Occipital lobe (tissue), 2 donors: ENCODE results near the gene TMEM14A. TPM values are rescaled to one million over a fixed set of nuclear protein-coding genes. Genes with fewer than 3 reads are reported as not detected.
"Not testable (repeated sequence)": the region's sequence is repeated elsewhere in the genome, so short reads cannot be mapped to it uniquely, and the experiment has no call there.

Source experiments
- DNase-seq: peaks from one replicate; lab custom pipeline; 2025; lab: John Stamatoyannopoulos, UW
- total RNA-seq: library from RNA; depleted of rRNA; stranded (reverse); fragments of >200 nt; gene quantifications from one replicate; pipeline ENCODE4 v1.2.3, GENCODE V29; 2014

The TMEM14A gene
- total RNA-seq, 1 donor from 2014 or later, result 104 TPM

DNA sequence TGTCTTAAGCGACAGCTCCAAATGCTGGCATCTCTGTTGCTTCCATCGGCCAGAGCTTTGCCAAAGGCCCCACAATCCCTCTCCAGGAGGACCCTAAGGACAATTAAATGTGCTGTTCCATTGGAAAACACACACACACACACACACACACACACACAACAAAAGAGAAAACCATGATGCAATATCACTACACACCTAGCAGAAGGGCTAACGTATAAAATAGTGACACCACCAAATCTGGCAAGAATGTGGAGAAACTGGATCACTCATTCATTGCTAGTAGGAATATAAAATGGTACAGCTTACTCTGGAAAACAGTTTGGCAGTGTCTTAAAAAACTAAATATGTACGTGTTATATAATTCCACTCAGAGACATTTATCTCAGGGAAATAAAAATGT lies 13.0 kb upstream of the TMEM14A start:
- DNase-seq, result no peak

DNA sequence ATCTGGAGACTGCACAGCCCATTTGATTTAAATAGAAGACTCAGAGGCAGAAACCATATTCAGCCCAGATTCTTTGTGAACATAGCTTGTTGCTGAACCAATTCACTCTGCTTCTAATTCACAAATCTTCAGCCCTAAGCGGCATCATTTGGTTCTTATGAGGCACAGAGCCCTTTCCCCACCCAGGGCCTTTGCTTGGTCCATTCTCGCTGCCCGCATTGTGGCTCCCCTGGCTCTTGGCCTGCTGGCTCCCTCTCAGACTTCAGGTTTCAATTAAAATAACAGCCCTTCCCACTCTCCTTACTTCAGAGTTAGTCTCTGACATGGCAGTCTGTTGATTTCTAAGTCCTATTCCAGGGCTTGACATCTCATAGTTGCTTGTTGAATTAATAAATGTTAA lies 9.4 kb upstream of the TMEM14A start:
- no peak for DNase-seq

- no peak for DNase-seq
These were observed 8.9 kb upstream of the TMEM14A start for GRCh38 chr6:52662031-52662430.

- peak; percentile 33 for DNase-seq
These were observed 7.6 kb upstream of the TMEM14A start for GRCh38 chr6:52663120-52663935.

DNA sequence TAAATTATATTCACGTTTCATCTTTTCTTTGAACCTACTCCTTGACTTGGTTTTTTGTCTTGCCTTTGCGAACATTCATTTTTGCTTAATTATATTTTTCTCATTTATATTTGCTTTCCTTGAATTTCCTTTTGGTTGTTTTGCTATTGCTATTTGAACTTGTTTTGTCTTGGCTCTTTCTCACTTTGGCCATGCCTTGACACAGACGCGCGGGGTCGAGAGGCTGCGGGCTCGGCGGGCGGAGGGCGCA lies 7.1 kb upstream of the TMEM14A start:
- DNase-seq, result no peak

- peak; percentile 84 for DNase-seq
These were observed 6.5 kb upstream of the TMEM14A start for GRCh38 chr6:52664186-52664990.

GRCh38 chr6:52664991-52665686 lies 5.8 kb upstream of the TMEM14A start:
- no peak for DNase-seq

DNA sequence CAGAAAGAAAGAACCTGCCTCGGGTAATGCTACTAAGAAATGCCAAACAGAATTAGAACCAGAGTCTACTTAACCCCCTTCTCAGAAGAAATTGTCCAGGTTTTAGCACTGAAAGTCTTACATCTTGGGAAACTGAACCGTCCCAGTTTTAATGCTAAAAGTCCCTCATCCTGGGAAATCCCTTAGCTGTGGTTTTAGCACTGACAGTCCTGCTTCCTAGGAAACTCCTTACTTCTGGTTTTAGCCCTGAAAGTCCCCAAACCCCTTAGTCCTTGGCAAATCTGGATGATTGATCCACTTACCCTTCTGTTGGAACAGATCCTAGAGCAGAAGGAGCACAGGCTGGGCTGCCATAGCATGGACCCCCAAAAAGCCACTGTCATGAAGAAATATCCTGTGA lies 4.8 kb upstream of the TMEM14A start:
- DNase-seq, result no peak

GRCh38 chr6:52666523-52666922 lies 4.4 kb upstream of the TMEM14A start:
- no peak for DNase-seq

GRCh38 chr6:52667572-52667971 lies 3.3 kb upstream of the TMEM14A start:
- no peak for DNase-seq

GRCh38 chr6:52671676-52672075 lies 763 bp downstream of the TMEM14A start:
- no peak for DNase-seq

DNA sequence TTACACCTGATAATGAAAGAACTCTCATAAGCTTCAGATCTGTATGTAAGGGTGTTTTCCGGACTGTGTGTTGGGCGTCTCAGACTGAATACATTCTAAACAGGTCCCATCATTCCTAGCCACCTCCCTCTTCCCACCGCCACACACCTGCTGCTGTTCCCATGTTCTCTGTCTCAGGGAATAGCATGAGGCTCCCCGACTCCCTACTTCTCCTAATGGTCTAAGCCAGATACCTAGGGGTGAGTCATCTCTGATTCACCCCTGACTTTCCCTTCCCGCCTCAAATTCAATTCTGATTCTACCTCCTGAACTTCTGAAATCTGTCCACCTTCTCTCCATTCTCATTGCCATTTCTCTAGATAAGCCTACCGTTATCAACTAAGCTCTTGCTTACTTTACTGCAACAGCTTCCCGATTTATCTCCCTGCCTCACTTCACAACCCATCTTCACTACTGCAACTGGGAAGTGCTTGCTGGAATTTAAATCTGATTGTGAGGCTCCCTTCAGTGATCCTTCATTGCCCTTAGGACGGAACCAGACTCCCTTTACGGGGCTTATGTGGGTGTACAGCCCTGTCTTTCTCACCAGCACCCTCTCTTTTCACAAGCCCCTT lies 1.6 kb downstream of the TMEM14A start:
- no peak for DNase-seq

DNA sequence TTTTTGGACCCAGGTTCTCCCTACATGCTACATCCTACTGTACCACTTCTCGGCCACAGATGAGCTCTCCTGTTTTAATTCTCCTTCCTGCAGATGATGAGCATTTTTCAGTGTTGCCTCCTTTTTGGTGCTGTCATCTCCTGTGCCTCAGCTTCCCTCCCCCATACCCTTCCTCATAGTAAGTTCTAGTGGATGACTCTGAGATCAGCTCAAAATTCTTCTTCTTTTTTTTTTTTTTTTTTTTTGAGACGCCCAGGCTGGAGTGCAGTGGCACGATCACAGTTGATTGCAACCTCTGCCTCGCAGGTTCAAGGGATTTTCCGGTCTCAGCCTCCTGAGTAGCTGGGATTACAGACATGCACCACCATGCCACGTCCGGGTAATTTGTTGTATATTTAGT lies 3.8 kb downstream of the TMEM14A start:
- no peak for DNase-seq

GRCh38 chr6:52675372-52675771 lies 4.5 kb downstream of the TMEM14A start:
- DNase-seq, result no peak

DNA sequence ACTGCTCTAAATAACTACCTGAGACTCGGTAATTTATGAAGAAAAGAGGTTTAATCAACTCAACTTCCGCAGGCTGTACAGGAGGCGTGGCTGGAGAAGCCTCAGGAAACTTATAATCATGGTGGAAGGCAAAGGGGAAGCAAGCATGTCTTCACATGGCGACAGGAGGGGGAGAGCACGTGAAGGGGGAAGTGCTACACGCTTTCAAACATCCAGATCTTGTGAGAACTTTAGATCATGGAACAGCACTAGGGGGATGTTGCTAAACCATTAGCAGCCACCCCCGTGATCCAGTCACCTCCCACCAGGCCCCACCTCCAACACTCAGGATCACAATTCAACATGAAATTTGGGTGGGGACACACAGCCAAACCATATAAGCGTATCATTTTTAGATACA lies 5.7 kb downstream of the TMEM14A start:
- DNase-seq, result not testable (repeated sequence)

GRCh38 chr6:52681416-52681815 lies 10.5 kb downstream of the TMEM14A start:
- DNase-seq, result no peak

DNA sequence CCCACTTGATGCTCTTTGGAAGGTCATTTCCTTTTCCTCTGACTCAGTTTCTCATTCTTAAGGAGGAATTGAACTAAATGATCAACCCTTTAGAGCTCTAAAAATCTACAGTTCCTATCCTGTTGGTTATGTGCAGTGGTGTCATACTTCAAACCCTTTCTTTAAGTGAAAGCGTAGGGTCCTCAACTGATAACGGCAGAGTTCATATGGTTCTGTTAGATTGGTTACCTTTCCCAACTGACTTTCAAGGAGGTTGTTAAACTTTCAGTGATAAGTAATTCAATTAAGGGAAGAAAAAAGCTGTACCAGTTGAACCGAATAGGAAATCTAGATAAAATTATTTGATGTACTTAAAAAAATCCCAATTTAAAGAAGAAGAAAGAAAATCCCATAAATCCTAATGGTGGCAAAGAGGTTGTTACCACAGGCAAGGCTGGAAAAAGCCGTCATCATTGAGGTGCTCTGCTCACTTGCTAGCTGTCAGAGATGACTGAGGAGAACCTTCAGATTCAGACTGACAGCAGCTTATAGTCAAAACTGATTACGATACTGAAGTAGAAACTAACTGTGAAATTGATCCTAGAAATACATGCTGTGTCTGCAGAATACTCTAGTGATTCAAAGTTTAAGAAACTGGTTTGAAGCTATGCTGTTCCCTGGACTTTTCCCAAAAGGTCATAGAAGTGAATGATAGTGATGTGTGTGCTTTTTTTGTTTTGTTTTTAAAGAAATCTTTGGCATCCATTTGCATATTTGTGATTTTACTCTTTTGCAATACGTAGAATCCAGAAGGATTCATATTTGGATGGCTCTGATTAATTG lies 16.2 kb downstream of the TMEM14A start:
- no peak for DNase-seq

- DNase-seq, result no peak
These were observed 18.9 kb downstream of the TMEM14A start for GRCh38 chr6:52689857-52690256.

- DNase-seq, result no peak
These were observed 20.8 kb downstream of the TMEM14A start for GRCh38 chr6:52691718-52692117.

GRCh38 chr6:52693773-52694172 lies 22.9 kb downstream of the TMEM14A start:
- DNase-seq, result no peak

- no peak for DNase-seq
These were observed 23.5 kb downstream of the TMEM14A start for GRCh38 chr6:52694404-52694803.
